Measurements from ENCODE around the gene MEF2C. TPM values are rescaled to one million over a fixed set of nuclear protein-coding genes. Genes with fewer than 3 reads are reported as not detected.

MEF2C gene
- total RNA-seq, 1 donor from 2014 or later: 24.1 TPM

DNA sequence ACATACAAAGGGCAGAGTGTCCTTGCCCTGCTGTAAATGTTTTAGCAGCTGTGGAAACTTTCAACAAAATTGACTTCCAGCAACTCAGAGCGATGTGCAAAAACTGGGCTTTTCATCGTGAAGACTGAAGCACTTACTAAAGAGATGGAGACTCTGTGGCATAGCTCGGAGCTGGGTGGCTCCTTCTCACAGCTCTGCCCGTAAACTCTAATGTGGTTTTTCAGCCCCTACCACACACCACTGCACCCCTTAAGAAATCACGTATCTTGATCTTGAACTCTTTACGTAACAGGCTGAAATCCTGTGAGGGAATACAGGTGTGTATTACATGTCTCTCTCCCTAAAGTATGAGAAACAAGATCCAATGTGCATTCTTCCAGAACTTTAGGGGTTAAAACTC is 124.4 kb downstream of the MEF2C start:
- Mint-ChIP-seq H3K4me3 (ENCODE audit: unreplicated experiment) (no peak overlapping the region), H3K9me3 (ENCODE audit: unreplicated experiment) (no peaks in the 10 kb centered on the region), H3K36me3 (ENCODE audit: unreplicated experiment) (peaks cover 3% of the 10 kb centered on the region), H3K27ac (ENCODE audit: unreplicated experiment) (no peak overlapping the region), H3K27me3 (ENCODE audit: unreplicated experiment) (no peaks in the 10 kb centered on the region), H3K4me1 (ENCODE audit: low read depth, unreplicated experiment) (peaks cover 8% of the 10 kb centered on the region)
- TF ChIP-seq, protein P1, sequence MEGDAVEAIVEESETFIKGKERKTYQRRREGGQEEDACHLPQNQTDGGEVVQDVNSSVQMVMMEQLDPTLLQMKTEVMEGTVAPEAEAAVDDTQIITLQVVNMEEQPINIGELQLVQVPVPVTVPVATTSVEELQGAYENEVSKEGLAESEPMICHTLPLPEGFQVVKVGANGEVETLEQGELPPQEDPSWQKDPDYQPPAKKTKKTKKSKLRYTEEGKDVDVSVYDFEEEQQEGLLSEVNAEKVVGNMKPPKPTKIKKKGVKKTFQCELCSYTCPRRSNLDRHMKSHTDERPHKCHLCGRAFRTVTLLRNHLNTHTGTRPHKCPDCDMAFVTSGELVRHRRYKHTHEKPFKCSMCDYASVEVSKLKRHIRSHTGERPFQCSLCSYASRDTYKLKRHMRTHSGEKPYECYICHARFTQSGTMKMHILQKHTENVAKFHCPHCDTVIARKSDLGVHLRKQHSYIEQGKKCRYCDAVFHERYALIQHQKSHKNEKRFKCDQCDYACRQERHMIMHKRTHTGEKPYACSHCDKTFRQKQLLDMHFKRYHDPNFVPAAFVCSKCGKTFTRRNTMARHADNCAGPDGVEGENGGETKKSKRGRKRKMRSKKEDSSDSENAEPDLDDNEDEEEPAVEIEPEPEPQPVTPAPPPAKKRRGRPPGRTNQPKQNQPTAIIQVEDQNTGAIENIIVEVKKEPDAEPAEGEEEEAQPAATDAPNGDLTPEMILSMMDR (IDR thresholded peaks at IDR 0.05; ENCODE audit: partially characterized antibody, unreplicated experiment): no peak
- no peak for DNase-seq

DNA sequence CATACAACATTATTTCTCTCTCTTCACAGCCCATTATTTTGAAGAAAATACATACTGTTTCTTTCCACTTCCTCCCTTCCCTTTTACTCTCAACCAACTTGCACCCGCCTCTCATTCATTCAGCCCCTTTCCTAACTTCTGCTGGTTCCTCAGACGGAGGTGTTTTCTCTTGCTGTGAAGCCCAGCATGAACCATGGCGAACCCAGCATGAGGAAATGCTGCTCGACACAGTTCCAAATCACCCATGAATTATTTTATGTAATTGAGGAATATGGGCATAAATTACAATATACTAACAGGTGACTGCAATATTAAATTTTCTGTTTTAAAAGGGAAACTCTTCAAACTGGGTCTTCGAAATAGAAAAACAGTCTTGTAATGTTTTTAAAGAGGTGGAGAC is 124.8 kb downstream of the MEF2C start:
- H3K4me1 Mint-ChIP-seq (ENCODE audit: low read depth, unreplicated experiment): peaks cover 8% of the 10 kb centered on the region
- no peaks in the 10 kb centered on the region for H3K9me3 Mint-ChIP-seq (ENCODE audit: unreplicated experiment)
- H3K36me3 Mint-ChIP-seq (ENCODE audit: unreplicated experiment): peaks cover 3% of the 10 kb centered on the region
- no peaks in the 10 kb centered on the region for H3K27me3 Mint-ChIP-seq (ENCODE audit: unreplicated experiment)
- H3K4me3 Mint-ChIP-seq (ENCODE audit: unreplicated experiment): no peak overlapping the region
- TF ChIP-seq, protein P1 (IDR thresholded peaks at IDR 0.05; ENCODE audit: partially characterized antibody, unreplicated experiment): no peak
- H3K27ac Mint-ChIP-seq (ENCODE audit: unreplicated experiment): no peak overlapping the region
- DNase-seq: no peak

DNA sequence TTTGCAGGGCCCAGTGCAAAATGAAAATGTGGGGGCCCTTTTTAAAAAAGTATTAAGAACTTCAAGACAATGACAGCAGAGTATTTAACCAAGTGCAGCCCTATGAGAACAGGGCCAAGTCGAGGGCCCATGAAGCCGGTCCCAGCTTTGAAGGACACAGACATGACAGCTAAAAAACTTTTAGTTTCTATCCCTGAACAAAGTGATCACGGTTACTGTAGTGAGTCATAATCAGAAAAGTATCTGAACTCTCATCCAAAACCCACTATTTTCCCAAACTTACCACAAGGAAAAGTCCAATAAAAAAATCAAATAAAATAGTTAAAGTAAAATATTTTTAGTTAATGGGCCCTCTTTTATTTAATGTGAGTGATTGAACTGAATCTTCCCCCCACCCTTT is 126.0 kb downstream of the MEF2C start:
- H3K27ac Mint-ChIP-seq (ENCODE audit: unreplicated experiment): no peak overlapping the region
- no peak for DNase-seq
- H3K4me1 Mint-ChIP-seq (ENCODE audit: low read depth, unreplicated experiment): peaks cover 8% of the 10 kb centered on the region
- TF ChIP-seq, protein P1 (IDR thresholded peaks at IDR 0.05; ENCODE audit: partially characterized antibody, unreplicated experiment): no peak
- peaks cover 3% of the 10 kb centered on the region for H3K36me3 Mint-ChIP-seq (ENCODE audit: unreplicated experiment)
- H3K9me3 Mint-ChIP-seq (ENCODE audit: unreplicated experiment): no peaks in the 10 kb centered on the region
- H3K4me3 Mint-ChIP-seq (ENCODE audit: unreplicated experiment): no peak overlapping the region
- no peaks in the 10 kb centered on the region for H3K27me3 Mint-ChIP-seq (ENCODE audit: unreplicated experiment)

DNA sequence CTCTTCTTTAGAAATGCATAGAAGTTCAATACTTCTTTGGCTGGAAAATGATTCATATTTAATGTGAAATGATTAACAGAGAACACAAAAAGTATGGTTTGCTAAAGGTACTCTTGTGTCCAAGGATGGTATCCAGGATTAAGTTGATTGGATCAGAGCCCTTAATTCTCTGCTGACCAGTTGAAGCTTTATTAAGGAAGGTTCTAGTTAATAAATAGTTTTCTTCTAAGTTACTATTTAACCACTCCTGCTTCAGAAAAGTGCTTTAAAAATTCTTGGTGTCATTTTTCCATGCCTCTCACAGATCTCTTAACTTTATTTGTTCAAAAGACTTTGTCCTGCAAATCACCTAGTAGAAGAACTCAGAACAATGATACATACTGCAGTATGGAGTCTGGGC is 134.3 kb downstream of the MEF2C start:
- no peak for DNase-seq
- no peaks in the 10 kb centered on the region for H3K27me3 Mint-ChIP-seq (ENCODE audit: unreplicated experiment)

DNA sequence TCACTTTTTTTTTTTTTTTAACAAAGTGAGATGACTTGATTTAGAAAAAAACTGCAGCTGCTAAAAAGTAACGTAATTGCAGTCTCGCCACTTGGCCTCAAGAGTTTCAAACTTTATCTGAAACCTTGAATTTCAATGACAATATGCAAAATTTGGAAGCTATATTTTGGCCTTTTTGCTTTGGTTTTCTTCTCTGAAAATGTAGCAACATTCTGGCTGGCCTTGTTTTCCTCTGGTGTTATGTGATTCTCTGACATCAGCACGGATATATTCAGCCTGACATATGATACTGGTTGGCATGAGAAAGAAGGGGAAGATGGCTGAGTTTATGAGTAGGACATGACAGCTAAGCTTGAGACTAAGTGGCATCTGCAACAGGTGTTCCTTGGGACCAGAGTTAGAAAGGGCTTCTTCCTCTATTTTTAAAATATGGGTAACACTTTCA is 136.5 kb downstream of the MEF2C start:
- Mint-ChIP-seq H3K9me3 (ENCODE audit: unreplicated experiment) (no peaks in the 10 kb centered on the region), H3K36me3 (ENCODE audit: unreplicated experiment) (no peaks in the 10 kb centered on the region), H3K27ac (ENCODE audit: unreplicated experiment) (no peak overlapping the region), H3K27me3 (ENCODE audit: unreplicated experiment) (no peaks in the 10 kb centered on the region), H3K4me1 (ENCODE audit: low read depth, unreplicated experiment) (no peaks in the 10 kb centered on the region), H3K4me3 (ENCODE audit: unreplicated experiment) (no peak overlapping the region)
- DNase-seq: no peak
- TF ChIP-seq, protein P1 (IDR thresholded peaks at IDR 0.05; ENCODE audit: partially characterized antibody, unreplicated experiment): no peak

More for the DNA sequence above, 134.3 kb downstream of the MEF2C start:
- no peak overlapping the region for H3K27ac Mint-ChIP-seq (ENCODE audit: unreplicated experiment)
- H3K9me3 Mint-ChIP-seq (ENCODE audit: unreplicated experiment): no peaks in the 10 kb centered on the region
- no peak overlapping the region for H3K4me3 Mint-ChIP-seq (ENCODE audit: unreplicated experiment)
- H3K4me1 Mint-ChIP-seq (ENCODE audit: low read depth, unreplicated experiment): no peaks in the 10 kb centered on the region
- H3K36me3 Mint-ChIP-seq (ENCODE audit: unreplicated experiment): no peaks in the 10 kb centered on the region
- TF ChIP-seq, protein P1 (IDR thresholded peaks at IDR 0.05; ENCODE audit: partially characterized antibody, unreplicated experiment): no peak
